T-helper 2 cell treated with Interferon-gamma antibody and Interleukin-4, amounts not matched to agents 5 μg/mL and 100 μg/mL, for 36 hours (primary cell): ENCODE results near the gene NKX2-4.

Experiments
- DNase-seq: peaks from one replicate; pipeline ENCODE4 v3.0.0; 2021; ENCODE audit warnings: low spot score
- H3K27ac Mint-ChIP-seq: one replicate; pipeline ENCODE4 v1.8.0; 2021; ENCODE audit warnings: mild to moderate bottlenecking, mixed read lengths
- H3K27me3 Mint-ChIP-seq: one replicate; pipeline ENCODE4 v1.8.0; 2021; ENCODE audit warnings: low read depth, mixed read lengths
- H3K36me3 Mint-ChIP-seq: one replicate; pipeline ENCODE4 v1.8.0; 2021; ENCODE audit warnings: low read depth, mixed read lengths
- H3K4me1 Mint-ChIP-seq: one replicate; pipeline ENCODE4 v1.8.0; 2021; ENCODE audit warnings: low read depth, mixed read lengths
- H3K4me3 Mint-ChIP-seq: one replicate; pipeline ENCODE4 v1.8.0; 2022; ENCODE audit warnings: mild to moderate bottlenecking, moderate library complexity, mixed read lengths
- H3K9me3 Mint-ChIP-seq: one replicate; pipeline ENCODE4 v1.8.0; 2021; ENCODE audit warnings: mixed read lengths

NKX2-4 gene

DNA sequence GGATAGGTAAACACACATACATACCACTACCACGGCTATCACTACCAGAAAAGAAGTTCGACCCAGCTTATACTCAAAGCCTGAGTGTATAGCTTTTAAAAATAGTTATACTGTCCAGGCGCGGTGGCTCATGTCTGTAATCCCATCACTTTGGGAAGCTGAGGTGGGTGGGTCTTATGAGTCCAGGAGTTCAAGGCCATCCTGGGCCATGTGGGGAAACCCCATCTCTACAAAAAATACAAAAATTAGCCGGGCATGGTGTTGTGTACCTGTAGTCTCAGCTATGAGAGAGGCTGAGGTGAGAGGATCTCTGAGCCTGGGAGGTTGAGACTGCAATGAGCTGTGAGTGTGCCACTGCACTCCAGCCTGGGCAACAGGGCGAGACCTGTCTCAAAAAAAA is 32.9 kb downstream of the NKX2-4 start:
- H3K27me3 Mint-ChIP-seq = no peaks in the 10 kb centered on the region
- H3K4me3 Mint-ChIP-seq = no peak overlapping the region
- no peaks in the 10 kb centered on the region for H3K9me3 Mint-ChIP-seq
- H3K36me3 Mint-ChIP-seq = peaks cover 46% of the 10 kb centered on the region
- no peak for DNase-seq
- no peak overlapping the region for H3K27ac Mint-ChIP-seq
- peaks cover 5% of the 10 kb centered on the region for H3K4me1 Mint-ChIP-seq

DNA sequence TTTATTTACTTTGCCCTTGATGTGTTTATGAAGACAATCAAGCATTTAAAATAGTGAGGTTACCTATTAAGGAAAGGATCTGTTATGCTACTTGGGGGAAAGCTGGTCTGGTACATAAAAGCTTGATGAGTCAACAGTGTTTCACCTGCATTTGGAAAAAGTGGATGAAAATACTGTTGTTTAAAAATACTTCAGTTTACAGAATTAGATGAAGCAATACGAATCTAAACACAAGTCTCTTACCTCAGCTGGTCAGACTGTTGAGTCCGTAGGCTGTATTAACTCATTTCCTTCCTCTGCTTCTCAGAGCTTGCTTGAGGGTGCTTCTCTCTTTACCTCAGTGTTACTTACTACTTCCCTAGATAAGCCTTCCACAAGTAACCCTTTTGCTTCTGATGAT is 36.1 kb downstream of the NKX2-4 start:
- Mint-ChIP-seq H3K9me3 (no peaks in the 10 kb centered on the region), H3K27me3 (no peaks in the 10 kb centered on the region), H3K27ac (no peak overlapping the region), H3K36me3 (peaks cover 39% of the 10 kb centered on the region), H3K4me3 (no peak overlapping the region), H3K4me1 (peaks cover 5% of the 10 kb centered on the region)
- DNase-seq = no peak

DNA sequence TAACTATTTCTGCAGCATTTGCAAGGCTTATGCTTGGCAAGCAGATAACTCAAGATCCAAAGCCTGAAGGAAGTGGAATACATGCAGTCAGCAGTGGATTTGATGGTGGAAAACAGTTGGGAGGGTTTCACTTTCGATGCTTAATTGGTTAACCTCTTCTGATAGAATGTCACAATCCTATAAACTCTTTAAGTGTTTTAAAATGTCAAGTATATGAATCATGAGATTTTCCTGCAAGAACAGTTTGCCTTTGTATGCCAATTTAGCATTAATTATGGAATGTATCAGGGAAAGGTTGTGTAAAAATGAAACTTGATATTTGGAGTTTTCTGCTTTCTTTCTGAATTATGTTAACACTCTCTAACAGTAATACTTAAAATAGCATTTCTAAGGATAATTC is 36.6 kb downstream of the NKX2-4 start:
- no peak overlapping the region for H3K27ac Mint-ChIP-seq
- H3K27me3 Mint-ChIP-seq = no peaks in the 10 kb centered on the region
- no peak overlapping the region for H3K4me3 Mint-ChIP-seq
- H3K36me3 Mint-ChIP-seq = peaks cover 38% of the 10 kb centered on the region
- DNase-seq = no peak
- peaks cover 5% of the 10 kb centered on the region for H3K4me1 Mint-ChIP-seq
- H3K9me3 Mint-ChIP-seq = no peaks in the 10 kb centered on the region

DNA sequence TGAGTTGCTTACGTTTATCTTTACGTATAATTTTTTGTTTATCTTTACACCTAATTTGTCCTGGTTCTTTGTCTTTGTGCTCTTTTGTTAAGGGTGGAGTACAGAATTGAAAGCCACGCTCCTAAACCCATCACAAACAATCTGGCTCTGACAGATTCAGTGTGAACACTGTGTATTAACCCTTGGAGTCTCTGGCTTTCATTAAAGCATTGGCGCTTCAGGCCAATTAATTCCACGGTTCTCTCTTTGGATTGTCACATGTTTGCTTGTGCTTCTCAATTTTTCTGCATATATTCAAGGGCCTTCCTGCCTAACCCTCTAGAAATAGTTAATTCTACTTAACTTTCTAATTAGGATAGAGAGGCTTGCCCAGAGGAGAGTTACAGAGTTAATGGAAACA is 38.6 kb downstream of the NKX2-4 start:
- peaks cover 5% of the 10 kb centered on the region for H3K4me1 Mint-ChIP-seq
- no peak for DNase-seq
- H3K27ac Mint-ChIP-seq = no peak overlapping the region
- H3K9me3 Mint-ChIP-seq = no peaks in the 10 kb centered on the region
- no peaks in the 10 kb centered on the region for H3K27me3 Mint-ChIP-seq
- peaks cover 39% of the 10 kb centered on the region for H3K36me3 Mint-ChIP-seq
- no peak overlapping the region for H3K4me3 Mint-ChIP-seq

DNA sequence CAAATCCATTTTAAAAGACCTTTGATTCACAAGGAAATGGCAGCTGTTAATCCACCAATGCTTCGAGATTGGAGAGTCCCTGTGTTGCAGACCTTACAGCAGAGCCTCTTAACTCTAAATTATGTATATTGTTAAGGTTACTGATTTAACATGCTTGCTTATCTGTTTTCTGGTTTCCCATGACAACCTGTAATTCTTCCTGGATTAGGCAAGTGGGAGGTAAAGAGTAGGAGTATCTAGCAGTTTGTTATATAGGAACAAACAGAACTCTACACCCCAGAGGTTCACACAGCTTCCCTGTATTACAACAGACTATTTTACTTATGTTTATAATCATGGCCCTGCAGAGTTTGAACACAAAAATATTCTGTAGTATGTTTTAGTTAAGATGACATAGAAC is 39.5 kb downstream of the NKX2-4 start:
- H3K9me3 Mint-ChIP-seq = no peaks in the 10 kb centered on the region
- DNase-seq = no peak
- no peaks in the 10 kb centered on the region for H3K27me3 Mint-ChIP-seq
- H3K27ac Mint-ChIP-seq = no peak overlapping the region
- H3K36me3 Mint-ChIP-seq = peaks cover 34% of the 10 kb centered on the region
- no peak overlapping the region for H3K4me3 Mint-ChIP-seq
- H3K4me1 Mint-ChIP-seq = peaks cover 5% of the 10 kb centered on the region

DNA sequence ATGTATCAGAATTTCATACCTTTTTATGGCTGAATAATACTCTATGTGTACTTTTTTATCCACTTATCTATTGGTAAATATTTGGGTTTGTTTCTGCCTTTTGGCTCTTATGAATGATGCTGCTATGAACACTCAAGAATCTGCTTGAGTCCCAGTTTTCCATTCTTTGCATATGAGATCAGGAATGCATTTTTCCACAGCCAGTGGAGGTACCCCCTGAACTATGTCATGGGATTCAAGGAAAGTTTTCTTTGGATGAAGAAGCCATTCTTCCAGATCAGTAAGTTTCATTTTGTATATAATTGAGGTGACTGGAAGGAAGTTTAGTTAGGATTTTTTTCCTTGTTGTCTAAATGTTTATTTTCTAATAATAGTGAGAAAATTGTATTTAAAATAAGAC is 40.9 kb downstream of the NKX2-4 start:
- H3K4me3 Mint-ChIP-seq = no peak overlapping the region
- no peak overlapping the region for H3K27ac Mint-ChIP-seq
- no peaks in the 10 kb centered on the region for H3K9me3 Mint-ChIP-seq
- DNase-seq = no peak
- H3K4me1 Mint-ChIP-seq = peaks cover 5% of the 10 kb centered on the region
- H3K27me3 Mint-ChIP-seq = no peaks in the 10 kb centered on the region
- peaks cover 23% of the 10 kb centered on the region for H3K36me3 Mint-ChIP-seq

DNA sequence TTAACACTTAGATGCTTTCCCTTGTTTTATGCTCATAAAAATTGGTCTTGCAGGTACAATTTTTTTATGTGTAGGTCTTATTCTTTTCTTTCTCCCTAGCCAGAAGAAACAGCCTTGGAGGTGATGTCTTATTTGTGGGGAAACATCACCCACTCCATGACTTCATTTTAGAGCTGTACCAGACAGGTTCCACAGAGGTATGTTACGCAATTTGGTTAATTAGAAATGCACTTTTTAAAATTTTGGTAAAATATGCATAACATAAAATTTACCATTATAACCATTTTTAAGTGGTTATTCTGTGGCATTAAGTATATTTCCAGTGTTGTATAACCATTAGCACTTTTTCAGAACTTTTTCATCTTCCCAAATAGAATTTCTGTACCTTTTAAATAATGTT is 41.3 kb downstream of the NKX2-4 start:
- H3K4me3 Mint-ChIP-seq = no peak overlapping the region
- no peak for DNase-seq
- peaks cover 23% of the 10 kb centered on the region for H3K36me3 Mint-ChIP-seq

DNA sequence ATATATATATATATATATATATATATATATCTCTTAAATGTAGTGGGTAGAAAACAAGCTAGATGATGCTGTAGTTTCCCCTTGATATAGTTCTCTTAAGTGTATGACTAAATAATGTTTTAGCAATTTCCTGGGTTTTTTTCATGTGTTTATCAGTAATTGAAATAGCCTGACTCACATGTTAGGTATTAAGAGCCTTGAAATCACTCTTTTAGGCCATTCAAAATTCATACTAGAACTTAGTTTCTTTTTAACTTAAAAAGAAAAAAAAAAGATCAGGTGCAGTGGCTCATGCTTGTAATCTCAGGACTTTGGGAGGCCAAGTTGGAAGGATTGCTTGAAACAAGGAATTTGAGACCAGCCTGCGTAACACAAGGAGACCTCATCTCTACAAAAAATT is 44.1 kb downstream of the NKX2-4 start:
- no peak for DNase-seq
- H3K27ac Mint-ChIP-seq = no peak overlapping the region
- no peaks in the 10 kb centered on the region for H3K27me3 Mint-ChIP-seq
- H3K4me1 Mint-ChIP-seq = no peaks in the 10 kb centered on the region
- H3K4me3 Mint-ChIP-seq = no peak overlapping the region
- peaks cover 21% of the 10 kb centered on the region for H3K36me3 Mint-ChIP-seq
- H3K9me3 Mint-ChIP-seq = no peaks in the 10 kb centered on the region

More for the DNA sequence above, 41.3 kb downstream of the NKX2-4 start:
- Mint-ChIP-seq H3K4me1 (peaks cover 5% of the 10 kb centered on the region), H3K27ac (no peak overlapping the region), H3K27me3 (no peaks in the 10 kb centered on the region), H3K9me3 (no peaks in the 10 kb centered on the region)

DNA sequence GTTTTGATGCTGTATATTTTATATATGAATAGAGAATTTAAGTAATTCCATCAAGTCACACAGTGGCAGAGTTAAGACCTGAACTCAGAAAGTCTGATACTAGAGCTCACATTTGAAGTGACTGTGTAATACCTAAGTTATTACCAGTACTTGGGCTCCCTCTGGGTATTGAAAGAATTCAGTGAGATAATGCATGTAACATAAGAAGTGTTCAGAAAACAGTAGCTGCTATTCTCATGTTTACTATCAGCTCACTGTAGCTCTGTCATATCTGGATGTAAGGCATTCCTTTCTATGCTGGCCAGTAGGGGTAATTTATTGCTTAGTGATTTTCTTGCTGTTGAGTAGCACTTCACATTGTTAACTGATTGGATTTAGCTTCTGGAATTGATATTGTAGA is 44.6 kb downstream of the NKX2-4 start:
- Mint-ChIP-seq H3K36me3 (peaks cover 26% of the 10 kb centered on the region), H3K9me3 (no peaks in the 10 kb centered on the region), H3K4me1 (no peaks in the 10 kb centered on the region), H3K4me3 (no peak overlapping the region), H3K27ac (no peak overlapping the region), H3K27me3 (no peaks in the 10 kb centered on the region)
- DNase-seq = no peak
